ENCODE results near the gene COA8.

- TF ChIP-seq, protein P1, sequence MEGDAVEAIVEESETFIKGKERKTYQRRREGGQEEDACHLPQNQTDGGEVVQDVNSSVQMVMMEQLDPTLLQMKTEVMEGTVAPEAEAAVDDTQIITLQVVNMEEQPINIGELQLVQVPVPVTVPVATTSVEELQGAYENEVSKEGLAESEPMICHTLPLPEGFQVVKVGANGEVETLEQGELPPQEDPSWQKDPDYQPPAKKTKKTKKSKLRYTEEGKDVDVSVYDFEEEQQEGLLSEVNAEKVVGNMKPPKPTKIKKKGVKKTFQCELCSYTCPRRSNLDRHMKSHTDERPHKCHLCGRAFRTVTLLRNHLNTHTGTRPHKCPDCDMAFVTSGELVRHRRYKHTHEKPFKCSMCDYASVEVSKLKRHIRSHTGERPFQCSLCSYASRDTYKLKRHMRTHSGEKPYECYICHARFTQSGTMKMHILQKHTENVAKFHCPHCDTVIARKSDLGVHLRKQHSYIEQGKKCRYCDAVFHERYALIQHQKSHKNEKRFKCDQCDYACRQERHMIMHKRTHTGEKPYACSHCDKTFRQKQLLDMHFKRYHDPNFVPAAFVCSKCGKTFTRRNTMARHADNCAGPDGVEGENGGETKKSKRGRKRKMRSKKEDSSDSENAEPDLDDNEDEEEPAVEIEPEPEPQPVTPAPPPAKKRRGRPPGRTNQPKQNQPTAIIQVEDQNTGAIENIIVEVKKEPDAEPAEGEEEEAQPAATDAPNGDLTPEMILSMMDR (IDR thresholded peaks at IDR 0.05): no peak
- TF ChIP-seq POLR2A (IDR thresholded peaks at IDR 0.05) (no peak), POLR2AphosphoS5 (IDR thresholded peaks at IDR 0.05; ENCODE audit: insufficient read depth in 1 of 2, low read depth in 1 of 2) (no peak)
These were observed 15.3 kb upstream of the COA8 start for GRCh38 chr14:103547455-103547940.

All from vagina (tissue), 2 donors.